SK-N-MC (cell line): ENCODE measurements around the gene INSM1.

ENCODE experiments used
- EZH2 ChIP-seq: fragments of 200-600 bp; sonication (generic); IDR thresholded peaks from one replicate; pipeline ENCODE4 v1.6.1; 2017; ENCODE audit warnings: antibody characterized with exemption
- FOXP2 ChIP-seq: optimal IDR thresholded peaks from 2 replicates; pipeline ENCODE3; 2011; ENCODE audit warnings: mild to moderate bottlenecking, moderate library complexity; ENCODE audit not compliant: insufficient read depth; ENCODE audit errors: extremely low read length, control extremely low read depth
- POLR2AphosphoS5 ChIP-seq: IDR thresholded peaks from 2 replicates; pipeline ENCODE4 v1.6.1; 2012; ENCODE audit warnings: mild to moderate bottlenecking, low read depth, low read length, borderline replicate concordance

DNA sequence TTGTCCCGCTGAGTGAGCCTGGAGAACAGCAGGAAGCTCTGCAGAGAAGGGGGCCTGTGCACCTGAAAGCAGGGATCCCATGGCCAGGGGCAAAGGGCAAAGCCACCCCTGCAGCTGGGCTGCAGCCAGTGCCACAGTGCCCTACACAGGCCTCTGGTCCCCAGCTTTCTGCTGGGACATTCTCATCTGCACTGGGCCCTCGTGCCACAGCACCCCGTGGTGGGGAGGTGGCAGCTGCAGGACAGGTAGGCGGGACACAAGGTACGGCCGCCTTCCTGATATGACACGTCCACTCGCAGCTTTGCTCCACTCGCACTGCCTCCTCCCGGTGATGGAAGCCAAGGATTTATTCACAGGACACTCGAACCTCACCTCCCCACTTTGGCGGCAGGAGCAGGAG is 27.2 kb downstream of the INSM1 start:
- TF ChIP-seq POLR2AphosphoS5 (no peak), EZH2 (no peak), FOXP2 (no peak)
